ENCODE results near the gene MFAP4.
A peak's percentile ranks its signal among the peaks of the same experiment; 100 is the strongest.

The MFAP4 gene

DNA sequence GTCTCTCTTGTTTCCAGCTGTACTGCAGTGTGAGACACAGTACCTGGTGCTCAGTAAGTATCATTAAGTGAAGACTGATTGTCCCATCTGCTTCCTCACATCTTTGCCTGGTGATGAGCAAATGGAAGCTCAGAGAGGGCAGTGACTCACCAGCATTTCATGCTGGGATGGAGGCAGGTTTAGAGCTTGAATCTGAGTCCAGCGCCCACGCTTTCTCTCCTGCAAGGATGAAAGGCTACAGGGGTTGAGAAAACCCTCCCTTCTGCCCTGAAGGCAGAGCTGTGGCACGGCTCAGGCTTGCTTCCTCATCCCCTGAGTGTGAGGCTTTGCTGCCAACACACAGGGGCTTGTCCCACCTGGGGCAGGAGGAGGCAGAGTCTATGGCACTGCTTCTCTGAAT lies 22.5 kb upstream of the MFAP4 start:
- peak in 1 of 2 experiments; percentile 34 for DNase-seq

DNA sequence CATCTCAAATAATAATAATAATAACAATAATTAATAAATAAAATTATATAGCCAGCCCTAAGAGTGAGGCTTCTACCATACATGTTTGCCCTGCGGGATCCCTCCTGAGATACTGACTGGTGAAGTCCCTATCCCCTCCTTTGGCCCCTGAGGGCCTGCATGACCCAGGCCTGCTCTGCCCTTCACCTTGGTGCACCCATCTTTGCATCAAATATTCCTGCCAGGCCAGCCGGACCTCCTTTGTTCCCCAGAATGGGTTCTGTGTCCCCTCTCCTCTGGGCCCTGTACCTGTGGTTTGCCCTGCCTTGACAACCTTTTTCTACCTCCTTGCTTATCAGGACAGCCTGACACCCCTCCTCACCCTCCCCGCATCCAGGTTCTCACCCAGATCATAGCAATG lies 22.1 kb upstream of the MFAP4 start:
- no peak for DNase-seq

DNA sequence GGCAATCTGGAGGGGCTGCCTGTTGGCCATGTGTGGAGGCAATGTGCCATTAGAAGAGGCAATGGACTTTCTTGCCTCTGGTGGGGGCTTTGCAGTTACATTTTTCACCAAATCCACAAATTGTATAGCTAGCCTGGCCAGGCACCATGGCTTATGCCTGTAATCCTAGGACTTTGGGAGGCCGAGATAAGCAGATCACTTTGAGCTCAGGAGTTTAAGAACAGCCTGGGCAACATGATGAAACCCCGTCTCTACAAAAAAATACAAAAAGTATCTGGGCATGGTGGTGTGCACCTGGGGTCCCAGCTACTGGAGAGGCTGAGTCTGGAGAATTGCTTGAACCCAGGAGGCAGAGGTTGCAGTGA lies 21.3 kb upstream of the MFAP4 start:
- DNase-seq, result no peak

DNA sequence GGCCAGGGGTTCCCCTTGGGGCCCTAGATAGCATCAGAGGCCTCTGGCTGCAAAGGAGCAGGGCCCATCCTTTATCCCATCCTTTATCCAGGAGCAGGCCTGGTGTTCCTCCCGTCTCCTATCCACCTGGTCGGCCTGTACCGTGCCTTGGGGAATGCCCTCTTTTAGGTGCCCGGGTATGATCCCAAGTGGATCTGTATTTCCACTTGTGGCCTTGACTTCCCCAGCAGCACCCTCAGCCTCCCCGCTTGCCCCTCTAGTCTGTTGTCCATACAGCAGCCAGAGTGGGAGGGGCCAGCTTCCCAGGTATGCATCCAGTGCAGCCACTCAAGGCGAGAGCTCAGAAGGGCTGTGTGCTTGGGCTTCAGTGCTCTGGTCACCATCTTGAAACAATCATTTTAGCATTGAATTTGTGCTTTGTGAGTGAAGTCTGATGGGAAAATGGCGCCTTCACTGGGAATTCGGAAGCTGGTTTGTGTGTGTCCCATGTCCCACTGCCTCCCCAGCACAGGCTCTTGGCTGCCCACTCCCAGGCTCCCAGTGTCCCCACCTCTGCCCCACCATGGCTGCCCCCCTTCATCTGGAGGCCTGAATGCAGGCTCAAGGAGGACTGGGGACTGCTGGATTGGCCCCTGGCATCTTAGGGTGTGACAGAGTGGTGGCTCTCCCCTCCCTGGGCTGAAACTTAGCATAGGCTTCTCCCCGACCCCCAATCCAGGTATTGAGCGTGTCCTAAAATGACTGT lies 20.8 kb upstream of the MFAP4 start:
- no peak for DNase-seq

DNA sequence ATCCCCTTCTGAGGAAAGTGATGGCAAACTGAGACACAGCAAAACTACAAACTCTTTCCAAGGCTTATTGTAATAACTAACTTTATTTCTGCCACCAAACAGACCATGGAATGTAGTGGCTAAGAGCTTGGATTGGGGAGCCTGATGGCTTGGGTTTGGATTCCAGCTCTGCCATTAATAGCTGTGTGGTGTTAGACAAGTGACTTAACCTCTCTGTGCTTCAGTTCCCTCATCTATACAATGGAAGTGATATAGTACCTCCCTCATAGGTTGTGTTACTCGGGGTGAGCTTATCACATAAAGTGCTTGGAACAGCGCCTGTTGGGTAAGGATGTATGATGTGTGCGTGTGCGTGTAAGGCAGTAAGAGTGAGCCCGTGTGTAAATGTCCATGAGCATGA lies 18.1 kb upstream of the MFAP4 start:
- no peak for DNase-seq

DNA sequence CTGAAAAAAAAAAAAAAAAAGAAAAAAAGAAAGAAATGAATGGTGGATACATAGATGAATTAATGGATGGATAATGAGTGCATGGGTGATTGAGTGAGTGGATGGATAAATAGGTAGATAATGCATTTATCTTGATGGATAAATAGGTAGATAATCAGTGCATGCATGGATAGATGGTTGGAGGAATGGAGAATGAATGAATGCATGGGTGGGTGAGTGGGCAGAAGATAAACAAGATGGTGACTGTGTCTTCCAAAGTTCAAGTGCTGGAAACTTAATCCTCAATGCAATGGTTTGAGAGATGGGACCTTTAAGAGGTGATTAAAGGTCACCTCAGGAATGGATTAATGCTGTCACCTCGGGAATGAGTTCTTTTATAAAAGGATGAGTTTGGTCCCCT lies 17.3 kb upstream of the MFAP4 start:
- DNase-seq, result no peak

DNA sequence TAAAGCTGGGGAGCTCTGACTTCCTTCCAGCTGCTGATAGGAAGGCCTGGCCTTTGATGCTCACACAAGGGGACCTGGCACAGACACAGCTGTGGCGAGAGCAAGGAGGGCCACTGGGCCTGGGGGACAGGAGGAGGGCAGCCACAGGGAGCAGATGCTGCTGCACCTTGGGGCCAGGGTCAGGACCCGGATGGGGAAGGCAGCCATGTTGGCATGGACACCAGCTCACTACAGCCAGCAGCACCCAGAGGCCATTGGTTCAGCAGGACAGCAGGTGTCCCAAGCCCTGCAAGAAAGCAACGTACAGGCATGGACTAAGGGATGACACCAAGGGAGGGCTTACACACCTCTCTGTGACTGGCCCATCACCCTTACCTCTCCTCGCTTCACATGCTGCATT lies 16.0 kb upstream of the MFAP4 start:
- no peak for DNase-seq

DNA sequence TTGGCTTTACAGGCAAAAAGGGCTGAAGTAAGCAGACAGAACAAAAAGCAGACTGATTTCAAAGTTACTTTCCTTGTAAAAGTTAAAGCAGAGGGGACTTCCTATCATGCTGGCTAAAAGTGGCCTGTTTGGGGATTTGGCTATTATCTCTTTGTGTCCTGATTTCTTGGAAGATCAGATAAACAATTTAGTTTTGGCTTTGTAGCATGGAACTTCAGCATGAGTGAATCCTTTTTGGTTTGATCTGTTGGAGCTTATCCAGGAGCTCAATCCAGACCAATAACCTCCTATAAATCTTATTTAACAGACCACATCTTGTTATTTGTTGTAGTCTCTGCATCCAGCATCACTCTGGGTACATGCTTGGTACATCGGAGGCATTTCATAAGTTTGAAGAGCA lies 15.2 kb upstream of the MFAP4 start:
- no peak for DNase-seq

DNA sequence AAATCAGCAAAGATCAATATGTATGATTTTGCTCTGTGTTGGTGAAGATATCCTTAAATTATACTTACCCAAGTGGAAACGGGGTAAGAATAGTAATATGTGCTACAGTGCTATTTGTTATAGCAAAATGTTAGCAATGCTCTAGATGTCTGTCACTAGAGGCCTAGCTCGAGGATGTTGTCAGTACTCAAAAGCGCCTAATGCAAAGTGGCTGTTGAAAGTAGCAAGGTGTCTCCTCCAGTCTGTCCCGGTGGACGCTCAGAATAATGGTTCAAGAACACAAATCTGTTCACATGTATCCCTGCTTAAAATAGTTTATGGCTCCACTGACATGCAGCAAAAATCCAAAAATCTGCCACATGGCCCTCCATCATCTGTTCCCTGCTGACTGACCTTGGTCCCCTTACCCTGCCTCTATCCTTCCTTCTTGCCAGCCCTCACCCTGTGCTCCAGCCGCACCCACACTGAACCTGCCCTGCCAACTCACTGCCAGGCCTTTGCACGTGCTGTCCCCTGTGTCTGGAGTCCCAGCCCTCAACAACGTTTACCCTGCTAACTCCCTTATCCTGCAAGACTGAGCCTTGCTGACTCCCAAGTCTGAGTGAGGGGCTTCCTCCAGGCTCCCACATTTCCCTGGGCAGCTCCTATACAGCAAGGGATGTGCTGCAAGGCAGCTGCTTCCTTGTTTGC lies 14.5 kb upstream of the MFAP4 start:
- no peak for DNase-seq

DNA sequence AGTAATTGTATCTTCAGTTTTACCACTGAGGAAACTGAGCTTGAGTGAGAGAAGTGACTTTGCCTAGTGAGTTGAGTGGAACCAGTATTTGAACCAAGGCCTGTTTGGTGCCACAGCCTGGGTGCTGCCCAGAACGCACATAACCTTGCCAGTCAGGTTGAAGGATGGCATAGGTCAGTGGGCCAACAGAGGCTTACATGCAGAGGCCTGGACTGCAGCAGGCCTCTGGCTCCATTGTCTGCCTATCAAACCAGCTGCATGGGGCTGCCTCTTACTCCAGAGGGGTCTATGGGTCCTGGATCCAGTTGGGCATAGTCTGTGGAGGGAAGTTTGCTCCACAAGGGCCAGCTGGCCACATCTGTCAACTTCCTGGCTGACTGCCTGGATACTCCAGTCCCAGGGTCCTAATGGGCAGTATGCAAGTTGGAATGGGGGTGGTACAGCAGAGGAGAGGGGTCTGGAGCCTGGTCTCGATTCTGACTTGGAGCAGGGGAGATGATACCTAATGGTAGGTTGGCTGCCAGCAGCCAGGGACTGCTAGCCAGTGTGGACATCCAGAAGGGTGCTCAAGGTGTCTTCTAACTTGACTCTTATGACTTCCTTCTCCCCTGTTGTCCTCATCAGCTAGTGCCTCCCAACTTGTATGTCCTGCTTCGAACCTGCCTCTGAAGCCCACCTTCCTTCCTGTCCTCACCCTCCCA lies 12.9 kb upstream of the MFAP4 start:
- DNase-seq, result no peak

DNA sequence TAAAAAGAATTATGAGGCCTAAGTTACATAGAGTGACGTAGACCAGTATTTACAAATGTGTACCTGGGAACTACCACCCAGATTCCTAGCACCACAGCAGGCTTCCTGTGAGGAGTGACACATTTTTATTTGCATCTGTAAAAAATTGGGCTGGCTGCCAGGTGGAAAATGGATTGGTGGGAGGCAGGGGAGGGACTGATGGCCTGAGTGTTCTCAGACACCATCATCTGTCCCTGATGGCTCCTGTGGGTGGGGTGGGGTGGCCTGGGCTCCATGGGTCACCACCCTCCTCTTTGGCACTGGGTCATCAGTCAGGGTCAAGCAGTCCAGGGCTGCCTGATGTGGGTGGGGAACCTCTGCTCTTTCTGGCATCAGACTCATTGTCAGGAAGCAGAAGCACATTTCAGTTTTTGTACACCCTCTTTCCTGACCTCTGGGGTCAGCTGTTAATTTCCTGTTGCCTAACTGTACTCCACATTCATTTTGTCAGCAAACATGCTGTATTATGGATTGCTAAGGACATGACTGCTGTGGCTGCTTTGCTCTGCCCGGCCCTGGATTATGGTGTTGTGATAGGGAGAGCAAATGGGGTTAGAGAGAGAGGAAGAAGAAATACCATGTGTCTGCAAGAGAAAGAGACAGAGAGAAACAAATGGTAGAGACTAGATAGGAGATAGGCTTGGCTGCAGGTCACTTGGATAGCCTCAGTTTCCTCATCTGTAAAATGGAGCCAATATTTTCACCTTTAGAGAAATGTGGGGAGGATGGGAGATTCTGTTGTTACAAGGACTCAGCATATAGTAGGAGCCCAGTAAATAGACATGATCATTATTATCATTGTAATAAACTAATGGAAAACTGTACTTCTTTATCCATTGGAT lies 11.6 kb upstream of the MFAP4 start:
- peak in 1 of 2 experiments; percentile 38 for DNase-seq

DNA sequence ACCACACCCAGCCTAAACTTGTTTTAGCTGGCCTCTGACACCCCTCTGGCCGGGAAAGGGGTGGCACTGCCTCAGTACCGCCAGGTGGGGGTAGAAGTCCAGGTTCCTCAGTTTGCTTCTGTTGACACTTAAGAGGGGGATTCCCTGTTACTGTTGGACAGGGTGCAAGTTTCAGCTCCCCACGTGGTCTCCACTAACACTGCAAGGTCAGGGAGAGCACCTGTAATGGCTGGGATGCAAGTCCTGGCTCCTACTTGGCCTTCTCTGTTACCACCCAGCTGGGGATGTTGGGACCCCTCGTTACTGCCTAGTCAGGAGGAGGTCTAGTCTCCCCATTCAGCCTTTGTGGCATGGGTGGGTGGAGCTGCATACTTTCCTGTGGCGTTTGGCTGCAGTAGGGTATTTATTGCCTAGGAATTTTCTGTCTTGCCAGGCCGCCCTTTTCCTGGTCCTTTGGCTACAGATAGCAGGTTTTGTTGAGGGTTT lies 10.6 kb upstream of the MFAP4 start:
- DNase-seq, result no peak

DNA sequence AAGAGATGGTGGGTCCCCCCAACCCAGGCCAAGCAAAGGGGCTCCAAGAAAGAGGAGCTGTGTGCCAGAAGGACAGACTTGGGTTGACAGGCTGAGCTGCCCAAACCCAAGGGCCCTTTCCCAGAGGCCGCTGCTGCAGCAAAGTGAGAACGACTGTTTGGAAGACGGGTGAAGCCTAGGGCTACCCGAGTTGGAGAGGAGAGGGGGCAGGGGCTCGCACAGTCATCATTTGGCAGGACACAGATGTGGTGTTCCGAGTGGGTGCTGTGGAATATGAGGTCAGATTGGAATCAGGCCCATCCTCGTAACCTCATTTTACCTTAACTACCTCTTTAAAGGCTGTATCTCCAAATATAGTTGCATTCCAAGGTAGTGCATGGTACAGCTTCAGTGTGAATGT lies 5.3 kb upstream of the MFAP4 start:
- DNase-seq, result no peak

DNA sequence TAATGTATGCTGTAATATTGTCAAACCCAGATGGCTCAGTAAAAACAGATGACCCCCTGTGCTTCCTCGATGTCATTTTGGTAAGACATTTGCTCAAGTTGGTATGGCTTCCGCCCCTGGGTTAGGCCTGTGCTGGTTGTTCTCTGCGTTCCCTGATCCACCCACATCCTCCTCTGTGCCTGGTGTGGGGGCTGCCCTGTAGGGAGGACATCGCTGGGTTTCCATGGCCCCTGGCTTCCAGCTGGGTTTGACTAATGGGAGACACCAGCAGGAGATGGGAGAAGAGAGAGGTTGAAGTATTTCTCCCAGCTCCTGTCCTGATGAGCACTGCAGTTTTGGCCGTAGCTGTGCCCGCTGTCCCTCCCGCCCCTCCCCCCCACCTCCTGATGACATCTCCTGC lies 4.4 kb upstream of the MFAP4 start:
- no peak for DNase-seq

DNA sequence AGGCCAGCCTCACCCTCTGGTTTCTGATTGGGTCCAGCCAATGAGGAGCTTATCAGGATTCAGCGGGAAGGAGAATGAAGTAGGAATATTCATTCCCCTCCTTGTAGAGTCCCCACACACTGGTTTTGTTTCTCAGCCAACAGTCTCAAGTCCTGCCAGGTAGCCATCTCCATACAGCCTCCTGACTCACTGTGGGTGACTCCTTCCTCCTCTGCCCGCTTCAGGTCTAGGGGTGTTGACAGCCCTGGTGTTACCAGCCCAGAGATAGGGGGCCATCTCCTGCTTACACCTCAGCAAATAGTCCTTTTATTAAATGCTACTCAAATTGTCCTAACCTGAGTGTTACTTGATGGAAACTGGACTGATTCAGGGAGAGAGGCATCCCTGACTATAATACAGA lies 4.0 kb upstream of the MFAP4 start:
- no peak for DNase-seq

DNA sequence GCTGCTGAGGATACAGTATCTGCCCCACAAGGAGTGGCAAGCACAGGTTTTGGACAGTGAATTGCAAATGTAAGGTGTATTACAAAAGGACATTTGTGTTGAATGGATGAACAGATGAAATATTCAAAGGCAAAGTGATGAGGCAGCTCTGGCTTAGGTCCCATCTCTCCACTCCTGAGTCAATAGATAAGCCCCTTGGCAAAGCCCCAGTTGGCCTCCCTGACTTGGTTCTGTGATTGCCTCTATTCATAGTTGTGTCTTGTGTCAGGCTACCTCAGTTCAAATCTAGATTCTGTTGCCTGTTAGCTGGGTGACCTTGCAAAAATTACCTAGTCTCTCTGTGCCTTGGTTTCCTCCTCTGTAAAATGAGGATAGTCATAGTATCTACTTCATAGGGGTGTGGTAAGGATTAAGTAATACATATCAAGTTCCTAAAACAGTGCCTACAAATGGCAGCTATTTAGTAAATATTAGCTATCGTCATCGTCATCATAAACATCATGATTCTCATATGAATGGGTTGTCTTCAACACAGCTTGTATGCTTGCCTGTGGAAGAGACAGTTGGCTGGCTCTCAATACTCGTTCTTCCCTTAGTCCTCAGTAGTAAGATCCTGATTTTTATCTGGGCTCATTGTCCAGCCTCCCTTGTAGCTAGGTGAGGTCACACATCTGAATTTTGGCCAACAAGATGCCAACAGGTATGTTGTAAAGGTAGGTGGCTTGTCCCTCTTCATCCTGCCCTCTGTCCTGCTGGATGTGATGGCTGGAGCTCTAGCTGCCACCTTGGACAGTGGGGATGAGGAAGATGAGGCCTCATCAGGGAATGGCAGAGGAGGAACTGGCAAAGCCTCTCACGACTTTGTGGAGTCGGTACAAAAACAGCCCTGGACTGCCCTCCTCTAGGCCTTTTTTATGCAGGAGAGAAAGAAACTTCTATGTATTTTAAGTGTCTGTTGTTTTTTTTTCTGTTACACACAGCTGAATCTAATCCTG lies 2.1 kb upstream of the MFAP4 start:
- no peak for DNase-seq

DNA sequence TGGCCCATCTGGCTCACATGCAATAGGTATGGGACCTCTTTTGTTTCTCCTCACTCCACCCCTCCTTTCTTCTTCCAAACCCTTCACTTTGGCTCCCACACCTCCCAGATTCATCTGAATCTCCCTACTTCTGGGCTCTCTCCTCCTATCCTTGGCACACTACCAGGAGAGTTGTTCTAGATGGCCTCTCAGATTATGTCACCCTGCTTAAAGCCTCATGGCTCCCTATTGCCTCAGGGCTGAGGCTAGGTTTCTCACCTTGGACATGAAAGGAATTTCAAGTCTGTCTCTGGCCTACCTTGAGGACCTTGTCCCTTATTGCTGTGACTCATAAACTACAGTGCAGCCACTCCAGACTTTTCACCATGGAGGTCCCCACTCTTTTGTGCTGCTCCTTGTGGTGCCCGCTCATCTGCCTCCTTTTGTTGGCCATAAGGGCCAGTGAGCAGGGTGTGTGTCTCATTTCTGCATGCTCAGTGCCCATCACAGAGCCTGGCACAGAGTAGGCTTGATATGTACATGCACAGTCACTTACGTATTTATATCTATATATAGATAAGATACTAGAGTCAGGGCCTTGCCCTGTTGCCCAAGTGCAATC lies 1.0 kb upstream of the MFAP4 start:
- peak; percentile 80 to 87 for DNase-seq

DNA sequence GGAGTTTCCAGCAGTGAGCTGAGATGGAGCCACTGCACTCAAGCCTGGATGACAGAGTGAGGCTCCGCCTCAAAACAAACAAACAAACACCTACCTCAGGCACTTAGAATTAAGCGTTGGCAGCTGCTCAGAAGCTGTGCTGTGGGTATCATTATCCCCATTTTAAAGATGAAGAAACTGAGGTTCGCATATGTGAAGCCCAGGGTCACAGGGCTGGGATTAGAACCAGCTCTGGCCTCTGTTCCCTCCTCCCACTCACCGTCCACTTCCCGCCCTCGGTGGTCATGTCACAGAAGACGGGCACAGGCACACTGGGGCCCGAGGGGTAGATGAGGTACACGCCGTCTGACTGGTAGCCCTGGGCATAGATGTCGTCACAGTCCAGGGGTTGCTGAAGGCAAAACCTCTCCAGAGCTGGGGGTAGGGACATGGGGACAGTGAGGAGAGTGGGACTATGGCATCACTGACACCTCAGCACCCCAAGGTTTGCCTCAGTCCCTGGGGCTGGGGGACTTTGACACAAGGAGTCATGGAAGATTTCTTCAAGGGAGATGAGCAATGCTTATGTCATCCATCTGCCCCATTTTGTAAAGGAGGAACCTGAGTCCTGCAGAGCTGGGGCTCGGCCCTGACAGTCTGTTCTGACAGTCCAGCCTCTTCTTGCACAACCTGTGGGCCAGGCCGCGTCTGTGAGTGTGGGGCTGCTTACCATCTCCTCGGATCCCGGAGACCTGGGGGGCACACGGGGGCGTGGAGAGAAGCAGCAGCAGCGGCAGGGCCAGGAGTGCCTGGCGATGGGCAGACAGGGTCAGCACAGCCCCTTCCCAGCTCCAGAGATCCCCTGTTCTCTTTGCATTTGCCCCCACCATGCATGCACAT lies 700 bp downstream of the MFAP4 start:
- peak; percentile 28 to 35 for DNase-seq

DNA sequence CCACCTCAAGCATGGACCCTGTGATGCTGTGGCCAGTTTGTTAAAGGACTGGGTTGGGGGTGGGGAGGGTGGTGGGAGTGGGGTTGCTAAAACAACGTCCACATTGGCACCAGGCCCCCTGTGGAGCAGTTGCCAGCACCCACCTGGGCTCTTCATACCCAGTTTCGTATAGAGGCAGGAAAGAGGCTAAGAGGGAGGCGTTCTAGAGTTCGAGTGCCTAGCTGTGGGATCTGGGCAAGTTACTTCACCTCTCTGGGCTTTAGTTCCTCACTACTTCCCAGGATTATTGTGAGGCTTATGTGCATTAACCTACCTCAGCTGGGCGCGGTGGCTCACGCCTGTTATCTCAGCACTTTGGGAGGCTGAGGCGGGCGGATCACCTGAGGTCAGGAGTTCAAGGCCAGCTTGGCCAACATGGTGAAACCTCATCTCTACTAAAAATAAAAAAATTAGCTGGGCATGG lies 1.4 kb downstream of the MFAP4 start:
- no peak for DNase-seq
